ENCODE measurements around the gene ALDH3B2. TPM values are rescaled to one million over a fixed set of nuclear protein-coding genes. Genes with fewer than 3 reads are reported as not detected.

Gene ALDH3B2
- polyA plus RNA-seq, 1 of the 3 experiments (the other 2 are of a cell fraction), result not detected

- H3K27me3 ChIP-seq (ENCODE audit: insufficient read depth), result no peaks in the 10 kb centered on the region
- ChIA-PET POLR2A (interaction anchor here (0.6 to 2.4 kb wide), 8 partner anchors 16 to 257 kb away, joined by 3 to 9 read pairs (median 3); partner anchors contain the start of gene GSTP1), CTCF (interaction anchor here (0.6 to 17.8 kb wide), 29 partner anchors 8 to 284 kb away, joined by 3 to 308 read pairs (median 4); partner anchors contain the start of genes ACY3, ALDH3B2 and TBX10)
- H3K4me2 ChIP-seq, result peak overlapping the region; percentile 92
- H3K4me1 ChIP-seq (ENCODE audit: control insufficient read depth in 1 of 2, insufficient read depth in 2 of 2, low read depth in 1 of 2, low read length in 1 of 2), result peaks cover 0 to 13% of the 10 kb centered on the region in 2 experiments; a peak in 1 of 4 replicates
- H3K27ac ChIP-seq (ENCODE audit: low read depth in 2 of 2, low read length in 1 of 2), result peak overlapping the region; percentile 66 to 81; a peak in 3 of 4 replicates
- no peaks in the 10 kb centered on the region for H3K36me3 ChIP-seq (replicated peaks in 1 of 2; ENCODE audit: control insufficient read depth in 1 of 2, insufficient read depth in 2 of 2, low read length in 1 of 2)
- no peaks in the 10 kb centered on the region for H4K20me1 ChIP-seq (ENCODE audit: insufficient read depth)
- H3K4me3 ChIP-seq (ENCODE audit: low read depth in 2 of 2, low read length in 1 of 2), result peak overlapping the region; percentile 69 to 81
- peak; percentile 99 for DNase-seq
- TF ChIP-seq MXI1 (IDR thresholded peaks at IDR 0.05; ENCODE audit: low read depth, low read length) (peak; percentile 73), RAD21 (IDR thresholded peaks at IDR 0.05; ENCODE audit: low read length) (peak; percentile 48), CHD2 (IDR thresholded peaks at IDR 0.05; ENCODE audit: low read length, partially characterized antibody) (peak; percentile 8), NRF1 (IDR thresholded peaks at IDR 0.05; ENCODE audit: low read depth, low read length) (peak; percentile 48), GABPA (IDR thresholded peaks at IDR 0.05; ENCODE audit: low read depth) (peak; percentile 40; the same call in 1 of the 2 replicates), SMC3 (IDR thresholded peaks at IDR 0.05; ENCODE audit: low read depth, low read length) (peak; percentile 44), POLR2AphosphoS5 (IDR thresholded peaks at IDR 0.05; ENCODE audit: low read depth, low read length) (peak; percentile 75), EP300 (IDR thresholded peaks at IDR 0.05; ENCODE audit: borderline replicate concordance in 1 of 2, low read depth in 1 of 2, low read length in 1 of 2) (no peak), CTCF (IDR thresholded peaks at IDR 0.05) (peak; percentile 75), TCF12 (IDR thresholded peaks at IDR 0.05) (no peak)
- H3F3A ChIP-seq (replicated peaks; ENCODE audit: insufficient read depth), result no peaks in the 10 kb centered on the region
- WGBS (ENCODE audit: low lambda C conversion rate), result under 1% methylated on average over 18 of the region's 70 CpGs
- no peaks in the 10 kb centered on the region for H3K9me2 ChIP-seq
- no peaks in the 10 kb centered on the region for H3K9me3 ChIP-seq
- H3K9ac ChIP-seq, result peak overlapping the region; percentile 72
- H3K79me2 ChIP-seq (ENCODE audit: insufficient read depth), result no peaks in the 10 kb centered on the region
- peak overlapping the region; percentile 91 for H2AFZ ChIP-seq (ENCODE audit: low read depth)
These were observed 44.0 kb downstream of the ALDH3B2 start for GRCh38 chr11:67630228-67630942.

GRCh38 chr11:67629386-67630227 is 44.8 kb downstream of the ALDH3B2 start, which contains the start of gene NUDT8:
Gene NUDT8 (minus strand): TSS chr11:67629937. CDS start chr11:67629911, 26 bp downstream.
- Histone ChIP-seq H3K4me2 (peak within 1 kb of the TSS; percentile 97), H2AFZ (ENCODE audit: low read depth) (peak within 1 kb of the TSS; percentile 93), H3K4me3 (ENCODE audit: low read depth in 2 of 2, low read length in 1 of 2) (peak within 1 kb of the TSS; percentile 76 to 81), H3K27ac (ENCODE audit: low read depth in 2 of 2, low read length in 1 of 2) (peak within 1 kb of the TSS; percentile 66 to 81; a peak in 3 of 4 replicates), H3K9me3 (no peaks in the 10 kb centered on the region), H3K9me2 (no peaks in the 10 kb centered on the region), H3K9ac (peak within 1 kb of the TSS; percentile 72), H3K4me1 (ENCODE audit: control insufficient read depth in 1 of 2, insufficient read depth in 2 of 2, low read depth in 1 of 2, low read length in 1 of 2) (peaks cover 0 to 13% of the 10 kb centered on the region in 2 experiments; a peak in 1 of 4 replicates), H3K27me3 (ENCODE audit: insufficient read depth) (no peaks in the 10 kb centered on the region), H4K20me1 (ENCODE audit: insufficient read depth) (no peaks in the 10 kb centered on the region), H3F3A (replicated peaks; ENCODE audit: insufficient read depth) (no peaks in the 10 kb centered on the region), H3K36me3 (replicated peaks in 1 of 2; ENCODE audit: control insufficient read depth in 1 of 2, insufficient read depth in 2 of 2, low read length in 1 of 2) (no peaks in the 10 kb centered on the region), H3K79me2 (ENCODE audit: insufficient read depth) (no peaks in the 10 kb centered on the region)
- CTCF ChIA-PET, result interaction anchor here (0.6 to 17.8 kb wide), 35 partner anchors 9 to 181 kb away, joined by 3 to 308 read pairs (median 5); partner anchors contain the start of genes ACY3, ALDH3B2 and TBX10
- WGBS (ENCODE audit: low lambda C conversion rate), result 2% methylated on average over 26 of the region's 102 CpGs
- DNase-seq, result peak; percentile 87
- POLR2A ChIA-PET, result interaction anchor here (0.6 to 2.4 kb wide), 7 partner anchors 15 to 176 kb away, joined by 3 to 9 read pairs (median 4); partner anchors contain the start of gene GSTP1
- 0 out of 2 replicates have a peak, but pooled peaks have one; percentile 30 for TF ChIP-seq FOXM1 (IDR thresholded peaks at IDR 0.05; ENCODE audit: low read depth)
- no peak for TF ChIP-seq USF2 (IDR thresholded peaks at IDR 0.05; ENCODE audit: borderline replicate concordance, low read depth, low read length)
- TF ChIP-seq CTCF (IDR thresholded peaks at IDR 0.05), result peak; percentile 82
- TF ChIP-seq RAD21 (IDR thresholded peaks at IDR 0.05; ENCODE audit: low read length), result peak; percentile 66
- TF ChIP-seq MXI1 (IDR thresholded peaks at IDR 0.05; ENCODE audit: low read depth, low read length), result peak; percentile 30; the same call in 1 of the 2 replicates
- TF ChIP-seq JUND (IDR thresholded peaks at IDR 0.05), result no peak
- peak; percentile 9; the same call in 1 of the 2 replicates for TF ChIP-seq USF1 (IDR thresholded peaks at IDR 0.05; ENCODE audit: borderline replicate concordance, low read depth)
- peak; percentile 65 for TF ChIP-seq SMC3 (IDR thresholded peaks at IDR 0.05; ENCODE audit: low read depth, low read length)
- TF ChIP-seq RXRA (IDR thresholded peaks at IDR 0.05; ENCODE audit: borderline replicate concordance, low read depth), result no peak
- TF ChIP-seq MAX (IDR thresholded peaks at IDR 0.05; ENCODE audit: low read depth), result peak; percentile 93

Data from SK-N-SH (cell line).